ENCODE results near the gene DENND4A. TPM values are rescaled to one million over a fixed set of nuclear protein-coding genes. Genes with fewer than 3 reads are reported as not detected.
A peak's percentile ranks its signal among the peaks of the same experiment; 100 is the strongest.

Gene DENND4A
- total and polyA plus RNA-seq, 2 of the 4 experiments (the other 2 are of a cell fraction): 4.1 to 17.7 TPM

DNA sequence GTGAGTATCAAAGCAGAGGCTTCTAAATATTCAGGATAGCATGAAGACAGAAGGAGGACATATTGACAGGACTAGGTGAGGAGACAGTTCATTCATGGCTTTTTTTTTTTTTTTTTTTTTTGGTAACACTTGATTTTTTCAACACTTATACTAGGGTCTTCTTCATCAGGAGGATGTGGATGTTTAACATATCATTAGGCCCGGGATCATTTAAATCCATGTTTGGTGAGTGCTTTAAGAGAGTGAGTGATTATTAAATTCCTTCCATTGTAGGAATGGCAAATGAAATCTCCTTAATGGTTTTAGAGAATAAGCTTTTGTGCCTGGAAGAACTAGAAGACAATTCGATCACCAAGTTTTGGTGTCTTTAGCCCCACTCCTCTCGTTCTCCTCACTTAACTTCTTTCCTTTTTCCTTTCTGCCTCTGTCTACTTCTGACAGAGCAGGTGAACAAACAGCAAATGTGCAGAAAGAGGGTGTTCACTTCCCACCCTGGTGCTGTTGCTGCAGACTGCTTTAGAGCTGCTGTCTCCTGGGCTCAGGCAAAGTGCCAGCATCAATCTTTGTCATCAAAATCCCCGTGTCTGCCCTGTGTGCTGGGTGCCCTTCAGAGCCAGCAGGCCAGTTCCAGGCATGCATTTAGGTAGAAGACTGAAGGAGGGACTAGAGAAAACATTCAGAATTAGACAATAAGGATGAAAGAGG is 41.6 kb upstream of the DENND4A start:
- POLR2A ChIA-PET (ENCODE audit: unreplicated experiment): no interaction called here
- dilution Hi-C loops (cut with HindIII; ENCODE audit: low sequenced_read_pairs, unreplicated experiment): no loop called here

More for the DNA sequence above, 41.6 kb upstream of the DENND4A start:
- Histone ChIP-seq H4K20me1 (ENCODE audit: insufficient read depth, low read length) (no peaks in the 10 kb centered on the region), H3K4me1 (ENCODE audit: control insufficient read depth, insufficient read depth, low read length) (peaks cover 5% of the 10 kb centered on the region; the same call in 1 of the 2 replicates), H4K91ac (ENCODE audit: insufficient read depth, low read depth, low read length) (no peak overlapping the region), H3K9me3 (ENCODE audit: control insufficient read depth, insufficient read depth, low read length) (no peaks in the 10 kb centered on the region), H2BK15ac (ENCODE audit: low read depth, low read length) (no peak overlapping the region), H4K5ac (ENCODE audit: low read depth, low read length) (peak overlapping the region; percentile 0; the same call in 1 of the 2 replicates), H3K56ac (ENCODE audit: extremely low read depth, insufficient read depth, low read length) (no peak overlapping the region), H3K23ac (ENCODE audit: low read depth, low read length) (no peak overlapping the region), H3K9me1 (ENCODE audit: insufficient read depth, low read length) (no peaks in the 10 kb centered on the region), H3K14ac (replicated peaks; ENCODE audit: low read depth, low read length) (no peak overlapping the region; the same call in 1 of the 2 replicates), H2AFZ (replicated peaks; ENCODE audit: low read length, poor library complexity) (peak overlapping the region; percentile 26), H2AK9ac (replicated peaks; ENCODE audit: low read depth, low read length, poor library complexity) (no peak overlapping the region), H3K18ac (ENCODE audit: low read depth, low read length) (peak overlapping the region; percentile 8; the same call in 1 of the 2 replicates), H3K4me2 (ENCODE audit: low read depth, low read length) (no peak overlapping the region; the same call in 1 of the 2 replicates), H3K9ac (ENCODE audit: low read depth, low read length) (0 out of 2 replicates have a peak overlapping the region, but pooled peaks have one; percentile 17), H3K79me1 (ENCODE audit: low read depth in 1 of 2, low read length in 2 of 2) (no peaks in the 10 kb centered on the region), H3K27me3 (ENCODE audit: control insufficient read depth, insufficient read depth, low read length) (no peaks in the 10 kb centered on the region), H2BK120ac (ENCODE audit: low read depth, low read length) (peak overlapping the region; percentile 33; the same call in 1 of the 2 replicates), H3K27ac (ENCODE audit: insufficient read depth, low read length) (no peak overlapping the region), H2AK5ac (ENCODE audit: low read depth, low read length) (no peak overlapping the region), H3K4me3 (ENCODE audit: insufficient read depth, low read depth, low read length) (no peak overlapping the region), H2BK5ac (ENCODE audit: low read depth, low read length, poor library complexity, severe bottlenecking) (peak overlapping the region; percentile 65), H3K4ac (ENCODE audit: low read depth, low read length) (no peak overlapping the region), H4K8ac (ENCODE audit: low read depth in 2 of 2, low read length in 2 of 2) (peak overlapping the region; percentile 36 to 44), H2BK20ac (ENCODE audit: low read depth, low read length) (no peak overlapping the region), H3K36me3 (ENCODE audit: control insufficient read depth, insufficient read depth, low read length) (no peaks in the 10 kb centered on the region)
- intact Hi-C loops (cut with micrococcal nuclease) (loop anchor here (5.0 kb wide), 1 partner anchor 41 kb away; the partner anchor contains the start of gene DENND4A), in situ Hi-C loops (cut with MboI; ENCODE audit: low sequenced_read_pairs) (no loop called here)
- WGBS, 2 experiments (ENCODE audit: extremely low coverage in 2 of 2, insufficient read length in 1 of 2): no CpG with 5 or more reads among the region's 4 CpGs
- DNase-seq (no peak), ATAC-seq (ENCODE audit: low read depth) (no peak)
- BruUV-seq (replicated peaks): no TSS peak
- CTCF ChIA-PET: interaction anchor here (1.4 to 1.8 kb wide), 2 partner anchors 9 to 24 kb away, joined by 6 to 7 read pairs; no protein-coding TSS in a partner anchor
- TF ChIP-seq, protein P1, sequence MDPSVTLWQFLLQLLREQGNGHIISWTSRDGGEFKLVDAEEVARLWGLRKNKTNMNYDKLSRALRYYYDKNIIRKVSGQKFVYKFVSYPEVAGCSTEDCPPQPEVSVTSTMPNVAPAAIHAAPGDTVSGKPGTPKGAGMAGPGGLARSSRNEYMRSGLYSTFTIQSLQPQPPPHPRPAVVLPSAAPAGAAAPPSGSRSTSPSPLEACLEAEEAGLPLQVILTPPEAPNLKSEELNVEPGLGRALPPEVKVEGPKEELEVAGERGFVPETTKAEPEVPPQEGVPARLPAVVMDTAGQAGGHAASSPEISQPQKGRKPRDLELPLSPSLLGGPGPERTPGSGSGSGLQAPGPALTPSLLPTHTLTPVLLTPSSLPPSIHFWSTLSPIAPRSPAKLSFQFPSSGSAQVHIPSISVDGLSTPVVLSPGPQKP (IDR thresholded peaks at IDR 0.05; ENCODE audit: borderline replicate concordance, low read depth, low read length): no peak
- no peak for TF ChIP-seq NFE2L2 (IDR thresholded peaks at IDR 0.05; ENCODE audit: low read depth, low read length)
- TF ChIP-seq MAFK (IDR thresholded peaks at IDR 0.05; ENCODE audit: low read depth, low read length): no peak
- TF ChIP-seq, protein P2, sequence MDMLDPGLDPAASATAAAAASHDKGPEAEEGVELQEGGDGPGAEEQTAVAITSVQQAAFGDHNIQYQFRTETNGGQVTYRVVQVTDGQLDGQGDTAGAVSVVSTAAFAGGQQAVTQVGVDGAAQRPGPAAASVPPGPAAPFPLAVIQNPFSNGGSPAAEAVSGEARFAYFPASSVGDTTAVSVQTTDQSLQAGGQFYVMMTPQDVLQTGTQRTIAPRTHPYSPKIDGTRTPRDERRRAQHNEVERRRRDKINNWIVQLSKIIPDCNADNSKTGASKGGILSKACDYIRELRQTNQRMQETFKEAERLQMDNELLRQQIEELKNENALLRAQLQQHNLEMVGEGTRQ (IDR thresholded peaks at IDR 0.05; ENCODE audit: low read depth, low read length): no peak
- no peak for TF ChIP-seq FOS (IDR thresholded peaks at IDR 0.05; ENCODE audit: low read depth, low read length)
- no peak for TF ChIP-seq CHD1 (IDR thresholded peaks at IDR 0.05; ENCODE audit: low read depth, low read length)
- no peak for TF ChIP-seq SMC3 (IDR thresholded peaks at IDR 0.05; ENCODE audit: low read depth, low read length)
- TF ChIP-seq MXI1 (IDR thresholded peaks at IDR 0.05; ENCODE audit: borderline replicate concordance, low read depth, low read length): no peak
- TF ChIP-seq RCOR1 (IDR thresholded peaks at IDR 0.05; ENCODE audit: insufficient replicate concordance, low read length): no peak
- TF ChIP-seq, protein P3, sequence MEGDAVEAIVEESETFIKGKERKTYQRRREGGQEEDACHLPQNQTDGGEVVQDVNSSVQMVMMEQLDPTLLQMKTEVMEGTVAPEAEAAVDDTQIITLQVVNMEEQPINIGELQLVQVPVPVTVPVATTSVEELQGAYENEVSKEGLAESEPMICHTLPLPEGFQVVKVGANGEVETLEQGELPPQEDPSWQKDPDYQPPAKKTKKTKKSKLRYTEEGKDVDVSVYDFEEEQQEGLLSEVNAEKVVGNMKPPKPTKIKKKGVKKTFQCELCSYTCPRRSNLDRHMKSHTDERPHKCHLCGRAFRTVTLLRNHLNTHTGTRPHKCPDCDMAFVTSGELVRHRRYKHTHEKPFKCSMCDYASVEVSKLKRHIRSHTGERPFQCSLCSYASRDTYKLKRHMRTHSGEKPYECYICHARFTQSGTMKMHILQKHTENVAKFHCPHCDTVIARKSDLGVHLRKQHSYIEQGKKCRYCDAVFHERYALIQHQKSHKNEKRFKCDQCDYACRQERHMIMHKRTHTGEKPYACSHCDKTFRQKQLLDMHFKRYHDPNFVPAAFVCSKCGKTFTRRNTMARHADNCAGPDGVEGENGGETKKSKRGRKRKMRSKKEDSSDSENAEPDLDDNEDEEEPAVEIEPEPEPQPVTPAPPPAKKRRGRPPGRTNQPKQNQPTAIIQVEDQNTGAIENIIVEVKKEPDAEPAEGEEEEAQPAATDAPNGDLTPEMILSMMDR (conservative IDR thresholded peaks at IDR 0.05; ENCODE audit: low read depth, low read length): no peak
- TF ChIP-seq RAD21 (IDR thresholded peaks at IDR 0.05; ENCODE audit: low read length): no peak
- no peak for TF ChIP-seq RFX5 (IDR thresholded peaks at IDR 0.05; ENCODE audit: low read depth, low read length)
- TF ChIP-seq CEBPB (IDR thresholded peaks at IDR 0.05; ENCODE audit: low read depth, low read length): no peak
- TF ChIP-seq POLR2A (IDR thresholded peaks at IDR 0.05; ENCODE audit: low read depth, low read length): no peak
